ENCODE results near the gene SLIT3. TPM values are rescaled to one million over a fixed set of nuclear protein-coding genes. Genes with fewer than 3 reads are reported as not detected.

SLIT3 gene
- total RNA-seq, 2 experiments from 2014 or later: not detected

DNA sequence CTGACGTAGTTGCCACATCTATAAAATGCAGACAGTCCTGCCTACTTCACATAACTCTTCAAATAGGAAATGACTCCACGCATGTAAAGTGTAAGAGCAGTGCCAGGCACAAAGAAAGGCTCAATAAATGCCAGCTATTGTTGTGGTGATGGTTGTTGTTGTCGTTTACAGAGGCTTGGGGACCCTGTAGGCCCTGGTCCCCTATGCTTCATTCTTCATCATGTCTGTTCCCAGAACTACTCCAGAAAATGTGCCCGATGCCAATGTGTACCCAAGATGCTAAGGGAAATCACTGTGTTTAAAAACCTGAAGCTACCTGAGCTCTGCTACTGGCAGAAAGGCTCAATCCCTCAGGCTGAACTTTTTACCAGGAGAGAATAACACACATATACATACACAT, 9.1 kb downstream of the SLIT3 start:
- H3K9me3 Mint-ChIP-seq: no peaks in the 10 kb centered on the region
- Histone ChIP-seq H3K27me3 (ENCODE audit: control insufficient read depth in 1 of 2, insufficient read depth in 2 of 2, low read length in 2 of 2) (peaks cover 0 to 2% of the 10 kb centered on the region in 2 experiments), H3K27ac (ENCODE audit: low read depth in 1 of 2, low read length in 2 of 2) (no peak overlapping the region), H3K36me3 (ENCODE audit: insufficient read depth, low read length) (no peaks in the 10 kb centered on the region), H3K4me3 (ENCODE audit: low read length) (no peak overlapping the region), H3K9me3 (ENCODE audit: control insufficient read depth in 1 of 2, insufficient read depth in 1 of 2, low read length in 2 of 2) (no peaks in the 10 kb centered on the region), H3K4me1 (ENCODE audit: insufficient read depth, low read length) (no peaks in the 10 kb centered on the region)
- no peaks in the 10 kb centered on the region for H3K4me1 Mint-ChIP-seq (ENCODE audit: low read depth)
- H3K27me3 Mint-ChIP-seq: peaks cover 5% of the 10 kb centered on the region
- no peak overlapping the region for H3K4me3 Mint-ChIP-seq
- H3K27ac Mint-ChIP-seq: no peak overlapping the region
- TF ChIP-seq, protein P1, sequence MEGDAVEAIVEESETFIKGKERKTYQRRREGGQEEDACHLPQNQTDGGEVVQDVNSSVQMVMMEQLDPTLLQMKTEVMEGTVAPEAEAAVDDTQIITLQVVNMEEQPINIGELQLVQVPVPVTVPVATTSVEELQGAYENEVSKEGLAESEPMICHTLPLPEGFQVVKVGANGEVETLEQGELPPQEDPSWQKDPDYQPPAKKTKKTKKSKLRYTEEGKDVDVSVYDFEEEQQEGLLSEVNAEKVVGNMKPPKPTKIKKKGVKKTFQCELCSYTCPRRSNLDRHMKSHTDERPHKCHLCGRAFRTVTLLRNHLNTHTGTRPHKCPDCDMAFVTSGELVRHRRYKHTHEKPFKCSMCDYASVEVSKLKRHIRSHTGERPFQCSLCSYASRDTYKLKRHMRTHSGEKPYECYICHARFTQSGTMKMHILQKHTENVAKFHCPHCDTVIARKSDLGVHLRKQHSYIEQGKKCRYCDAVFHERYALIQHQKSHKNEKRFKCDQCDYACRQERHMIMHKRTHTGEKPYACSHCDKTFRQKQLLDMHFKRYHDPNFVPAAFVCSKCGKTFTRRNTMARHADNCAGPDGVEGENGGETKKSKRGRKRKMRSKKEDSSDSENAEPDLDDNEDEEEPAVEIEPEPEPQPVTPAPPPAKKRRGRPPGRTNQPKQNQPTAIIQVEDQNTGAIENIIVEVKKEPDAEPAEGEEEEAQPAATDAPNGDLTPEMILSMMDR (IDR thresholded peaks at IDR 0.05): no peak
- CTCF ChIA-PET: no interaction called here
- ATAC-seq (ENCODE audit: poor library complexity): no peak
- DNase-seq: no peak
- POLR2A ChIA-PET: no interaction called here
- intact Hi-C loops (cut with DNase I, micrococcal nuclease): no loop called here
- no peaks in the 10 kb centered on the region for H3K36me3 Mint-ChIP-seq (ENCODE audit: low read depth)

DNA sequence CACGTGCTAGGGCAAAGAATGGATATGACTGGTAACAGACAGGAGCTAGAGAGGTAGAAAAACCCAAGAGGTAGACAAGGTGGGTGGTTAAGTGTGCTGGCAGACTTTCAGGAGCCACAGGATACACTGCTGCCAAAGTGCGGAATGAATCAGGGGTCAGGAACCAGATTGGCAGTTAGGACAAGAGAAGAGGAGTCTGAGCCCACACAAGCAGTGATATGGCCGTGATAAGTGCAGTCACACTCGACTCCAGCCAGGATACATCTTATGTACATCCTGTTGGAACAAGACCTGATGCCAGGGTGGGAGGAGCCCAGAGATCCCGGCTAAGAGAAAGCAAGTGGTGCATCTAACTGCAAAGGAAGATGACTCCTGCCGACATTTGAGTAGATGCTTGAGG, 10.0 kb downstream of the SLIT3 start:
- Histone ChIP-seq H3K4me1 (ENCODE audit: insufficient read depth, low read length) (no peaks in the 10 kb centered on the region), H3K27me3 (ENCODE audit: control insufficient read depth in 1 of 2, insufficient read depth in 2 of 2, low read length in 2 of 2) (no peaks in the 10 kb centered on the region), H3K4me3 (ENCODE audit: low read length) (no peak overlapping the region), H3K9me3 (ENCODE audit: control insufficient read depth in 1 of 2, insufficient read depth in 1 of 2, low read length in 2 of 2) (peaks cover 0 to 4% of the 10 kb centered on the region in 2 experiments), H3K27ac (ENCODE audit: low read depth in 1 of 2, low read length in 2 of 2) (no peak overlapping the region), H3K36me3 (ENCODE audit: insufficient read depth, low read length) (no peaks in the 10 kb centered on the region)
- Mint-ChIP-seq H3K36me3 (ENCODE audit: low read depth) (no peaks in the 10 kb centered on the region), H3K4me3 (no peak overlapping the region), H3K4me1 (ENCODE audit: low read depth) (no peaks in the 10 kb centered on the region), H3K27me3 (peaks cover 5% of the 10 kb centered on the region), H3K9me3 (peaks cover 2% of the 10 kb centered on the region), H3K27ac (no peak overlapping the region)
- ATAC-seq (ENCODE audit: poor library complexity) (no peak), DNase-seq (no peak)
- ChIA-PET CTCF (no interaction called here), POLR2A (no interaction called here)
- intact Hi-C loops (cut with DNase I, micrococcal nuclease): no loop called here
- TF ChIP-seq, protein P1 (IDR thresholded peaks at IDR 0.05): no peak

DNA sequence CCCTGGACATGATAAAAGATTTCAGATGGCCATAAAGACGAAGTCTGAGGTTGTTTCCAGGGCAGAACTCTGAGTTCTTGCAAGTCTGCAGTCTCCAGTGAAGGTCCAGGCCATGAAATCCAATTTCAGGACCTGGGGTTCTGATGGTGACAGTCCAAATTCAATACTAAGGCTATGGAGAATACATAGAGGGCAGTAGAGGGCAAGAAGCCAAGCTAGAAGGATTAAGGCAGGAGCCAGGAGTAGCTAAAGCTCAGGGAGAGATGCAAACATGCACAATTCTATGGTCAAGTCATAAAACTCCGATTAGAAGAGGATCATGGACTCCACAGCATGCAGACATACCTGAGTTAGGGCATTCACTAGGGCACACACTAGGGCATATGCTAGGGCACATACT, 11.4 kb downstream of the SLIT3 start:
- ATAC-seq (ENCODE audit: poor library complexity) (no peak), DNase-seq (no peak)
- Histone ChIP-seq H3K9me3 (ENCODE audit: control insufficient read depth in 1 of 2, insufficient read depth in 1 of 2, low read length in 2 of 2) (peaks cover 0 to 8% of the 10 kb centered on the region in 2 experiments), H3K4me1 (ENCODE audit: insufficient read depth, low read length) (no peaks in the 10 kb centered on the region), H3K36me3 (ENCODE audit: insufficient read depth, low read length) (no peaks in the 10 kb centered on the region), H3K4me3 (ENCODE audit: low read length) (no peak overlapping the region), H3K27ac (ENCODE audit: low read depth in 1 of 2, low read length in 2 of 2) (no peak overlapping the region), H3K27me3 (ENCODE audit: control insufficient read depth in 1 of 2, insufficient read depth in 2 of 2, low read length in 2 of 2) (no peaks in the 10 kb centered on the region)
- H3K27me3 Mint-ChIP-seq: peaks cover 5% of the 10 kb centered on the region
- H3K9me3 Mint-ChIP-seq: peaks cover 3% of the 10 kb centered on the region
- no peaks in the 10 kb centered on the region for H3K36me3 Mint-ChIP-seq (ENCODE audit: low read depth)
- POLR2A ChIA-PET: no interaction called here
- CTCF ChIA-PET: no interaction called here
- H3K4me3 Mint-ChIP-seq: no peak overlapping the region
- intact Hi-C loops (cut with DNase I, micrococcal nuclease): no loop called here
- no peaks in the 10 kb centered on the region for H3K4me1 Mint-ChIP-seq (ENCODE audit: low read depth)
- TF ChIP-seq, protein P1 (IDR thresholded peaks at IDR 0.05): no peak
- H3K27ac Mint-ChIP-seq: no peak overlapping the region
